ENCODE measurements around the gene PCDHB14.

DNA sequence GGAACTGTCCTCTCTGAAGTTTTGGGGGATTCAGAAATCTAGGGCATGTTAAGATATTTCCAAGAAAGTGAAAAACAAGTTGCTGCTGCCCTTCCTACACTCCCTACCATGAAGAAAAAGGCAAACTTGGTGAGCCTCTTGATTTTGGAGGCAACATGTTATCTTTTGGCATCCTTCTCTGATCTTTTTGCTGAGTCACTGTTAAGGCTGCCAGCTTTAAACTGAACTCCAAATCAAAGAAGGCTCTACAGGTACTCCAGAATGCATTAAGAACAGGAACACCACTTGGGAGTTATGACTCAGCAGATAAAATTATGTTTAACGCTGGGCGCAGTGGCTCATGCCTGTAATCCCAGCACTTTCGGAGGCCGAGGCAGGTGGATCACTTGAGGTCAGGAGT lies 46.1 kb downstream of the PCDHB14 start:
- TF ChIP-seq, protein P1, sequence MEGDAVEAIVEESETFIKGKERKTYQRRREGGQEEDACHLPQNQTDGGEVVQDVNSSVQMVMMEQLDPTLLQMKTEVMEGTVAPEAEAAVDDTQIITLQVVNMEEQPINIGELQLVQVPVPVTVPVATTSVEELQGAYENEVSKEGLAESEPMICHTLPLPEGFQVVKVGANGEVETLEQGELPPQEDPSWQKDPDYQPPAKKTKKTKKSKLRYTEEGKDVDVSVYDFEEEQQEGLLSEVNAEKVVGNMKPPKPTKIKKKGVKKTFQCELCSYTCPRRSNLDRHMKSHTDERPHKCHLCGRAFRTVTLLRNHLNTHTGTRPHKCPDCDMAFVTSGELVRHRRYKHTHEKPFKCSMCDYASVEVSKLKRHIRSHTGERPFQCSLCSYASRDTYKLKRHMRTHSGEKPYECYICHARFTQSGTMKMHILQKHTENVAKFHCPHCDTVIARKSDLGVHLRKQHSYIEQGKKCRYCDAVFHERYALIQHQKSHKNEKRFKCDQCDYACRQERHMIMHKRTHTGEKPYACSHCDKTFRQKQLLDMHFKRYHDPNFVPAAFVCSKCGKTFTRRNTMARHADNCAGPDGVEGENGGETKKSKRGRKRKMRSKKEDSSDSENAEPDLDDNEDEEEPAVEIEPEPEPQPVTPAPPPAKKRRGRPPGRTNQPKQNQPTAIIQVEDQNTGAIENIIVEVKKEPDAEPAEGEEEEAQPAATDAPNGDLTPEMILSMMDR (conservative IDR thresholded peaks at IDR 0.05; ENCODE audit: low read depth, low read length): no peak
- no peak for TF ChIP-seq EZH2phosphoT487 (IDR thresholded peaks at IDR 0.05; ENCODE audit: borderline replicate concordance, low read length)
- no peak for TF ChIP-seq EZH2 (IDR thresholded peaks at IDR 0.05; ENCODE audit: low read length, unreplicated experiment)
